ENCODE data around the gene GPSM1. TPM values are rescaled to one million over a fixed set of nuclear protein-coding genes. Genes with fewer than 3 reads are reported as not detected.
A peak's percentile ranks its signal among the peaks of the same experiment; 100 is the strongest.

GPSM1 gene
- total and polyA plus RNA-seq, 9 of the 15 experiments (the other 6 are each of a cell fraction or from before 2014, with no cell fraction given): 0.04 to 14.2 (median 3.1) TPM

- TF ChIP-seq TRIM25 (IDR thresholded peaks at IDR 0.05; ENCODE audit: borderline replicate concordance): peak; percentile 65; the same call in 1 of the 2 replicates
- TF ChIP-seq XRCC4 (IDR thresholded peaks at IDR 0.05; ENCODE audit: extremely low read depth, insufficient read depth, insufficient read length): no peak
- TF ChIP-seq MECOM (CRISPR knock-in tag; IDR thresholded peaks at IDR 0.05): no peak
- no peak for TF ChIP-seq ZNF695 (CRISPR knock-in tag; IDR thresholded peaks at IDR 0.05)
- TF ChIP-seq SMARCE1 (IDR thresholded peaks at IDR 0.05): peak; percentile 19; the same call in 1 of the 2 replicates
- TF ChIP-seq FOXK2 (conservative IDR thresholded peaks at IDR 0.05 in 1 of 2, IDR thresholded peaks at IDR 0.05 in 1 of 2; ENCODE audit: low read depth in 2 of 2): 0 out of 4 replicates have a peak, but pooled peaks of 1 of the 2 experiments have one; percentile 26
- TF ChIP-seq MBD2 (IDR thresholded peaks at IDR 0.05; ENCODE audit: borderline replicate concordance, low read depth): no peak
- TF ChIP-seq NBN (IDR thresholded peaks at IDR 0.05; ENCODE audit: low read depth): peak; percentile 72
- 0 out of 2 replicates have a peak, but pooled peaks have one; percentile 29 for TF ChIP-seq YBX1 (IDR thresholded peaks at IDR 0.05)
- peak; percentile 81 for TF ChIP-seq ZBTB5 (IDR thresholded peaks at IDR 0.05)
- peak; percentile 61; the same call in 1 of the 2 replicates for TF ChIP-seq LEF1 (IDR thresholded peaks at IDR 0.05)
- no peak for TF ChIP-seq ZNF3 (CRISPR knock-in tag; IDR thresholded peaks at IDR 0.05)
- no peak for TF ChIP-seq EZH2 (IDR thresholded peaks at IDR 0.05; ENCODE audit: borderline replicate concordance, low read depth, low read length)
- no peak for TF ChIP-seq GTF2E2 (tag; IDR thresholded peaks at IDR 0.05)
- no peak for TF ChIP-seq ZNF785 (CRISPR knock-in tag; IDR thresholded peaks at IDR 0.05)
- no peak for TF ChIP-seq ZNF184 (CRISPR knock-in tag; IDR thresholded peaks at IDR 0.05)
- no peak for TF ChIP-seq HMG20A (CRISPR knock-in tag; conservative IDR thresholded peaks at IDR 0.05)
- TF ChIP-seq ELF4 (CRISPR knock-in tag; IDR thresholded peaks at IDR 0.05): 0 out of 2 replicates have a peak, but pooled peaks have one; percentile 55
- peak; percentile 34; the same call in 1 of the 2 replicates for TF ChIP-seq TOE1 (IDR thresholded peaks at IDR 0.05; ENCODE audit: borderline replicate concordance)
- peak; percentile 80; the same call in 1 of the 2 replicates for TF ChIP-seq TOE1 (CRISPR knock-in tag; IDR thresholded peaks at IDR 0.05; ENCODE audit: borderline replicate concordance, low read depth)
- TF ChIP-seq SUPT5H (IDR thresholded peaks at IDR 0.05): peak; percentile 33; the same call in 1 of the 2 replicates
- TF ChIP-seq ZNF707 (CRISPR knock-in tag; conservative IDR thresholded peaks at IDR 0.05): no peak
- peak; percentile 98 for TF ChIP-seq HDGF (IDR thresholded peaks at IDR 0.05)
- TF ChIP-seq MAX (CRISPR knock-in tag; IDR thresholded peaks at IDR 0.05): peak; percentile 61; the same call in 1 of the 2 replicates
- TF ChIP-seq NKRF (IDR thresholded peaks at IDR 0.05; ENCODE audit: borderline replicate concordance): peak; percentile 86
- peak; percentile 60; the same call in 1 of the 2 replicates for TF ChIP-seq HLTF (IDR thresholded peaks at IDR 0.05)
Measured at GRCh38 chr9:136307215-136307750, 20.1 kb upstream of the GPSM1 start (continued).

All from K562 (cell line).